Spleen (tissue), 7 donors: Measurements from ENCODE around the gene SPINK2.

Source experiments
- POLR2A ChIP-seq, 3 donors: fragments of 450-650 bp; IDR thresholded peaks; one replicate each; pipeline ENCODE4 v1.5.1; 2017; ENCODE audit warnings: antibody characterized with exemption in 3 of 3, mild to moderate bottlenecking in 1 of 3
- POLR2AphosphoS5 ChIP-seq, 3 donors: sonication (generic); formaldehyde crosslinking; IDR thresholded peaks; one replicate each; pipeline ENCODE4 v1.5.1; 2017; ENCODE audit warnings: antibody characterized with exemption in 3 of 3
- TF ChIP-seq, protein P1 (sequence below), 11 experiments: fragments of 200-600 bp in 7 of 11; fragments of 450-650 bp in 4 of 11; sonication (generic) in 4 of 11; IDR thresholded peaks in 8 of 11; conservative IDR thresholded peaks in 3 of 11; 1 replicate in 7 of 11; 2 replicates in 4 of 11; pipeline versions ENCODE4 v1.4.0 to v1.8.0; 2016 to 2021; ENCODE audit warnings: antibody characterized with exemption in 11 of 11, inconsistent platforms in 4 of 11, mild to moderate bottlenecking in 1 of 11
- donor health status: DM: no; HTN: no; CAD: no; lungs with moderate emphysema.
- donor health status: DM: no; HTN: no; CAD: no.
- donor health status: DM: no; HTN: no; CAD: no.

GRCh38 chr4:56870946-56871345 is 49.4 kb upstream of the SPINK2 start:
- TF ChIP-seq POLR2AphosphoS5 (IDR thresholded peaks at IDR 0.05) (no peak), POLR2A (IDR thresholded peaks at IDR 0.05) (no peak)
- TF ChIP-seq, protein P1, sequence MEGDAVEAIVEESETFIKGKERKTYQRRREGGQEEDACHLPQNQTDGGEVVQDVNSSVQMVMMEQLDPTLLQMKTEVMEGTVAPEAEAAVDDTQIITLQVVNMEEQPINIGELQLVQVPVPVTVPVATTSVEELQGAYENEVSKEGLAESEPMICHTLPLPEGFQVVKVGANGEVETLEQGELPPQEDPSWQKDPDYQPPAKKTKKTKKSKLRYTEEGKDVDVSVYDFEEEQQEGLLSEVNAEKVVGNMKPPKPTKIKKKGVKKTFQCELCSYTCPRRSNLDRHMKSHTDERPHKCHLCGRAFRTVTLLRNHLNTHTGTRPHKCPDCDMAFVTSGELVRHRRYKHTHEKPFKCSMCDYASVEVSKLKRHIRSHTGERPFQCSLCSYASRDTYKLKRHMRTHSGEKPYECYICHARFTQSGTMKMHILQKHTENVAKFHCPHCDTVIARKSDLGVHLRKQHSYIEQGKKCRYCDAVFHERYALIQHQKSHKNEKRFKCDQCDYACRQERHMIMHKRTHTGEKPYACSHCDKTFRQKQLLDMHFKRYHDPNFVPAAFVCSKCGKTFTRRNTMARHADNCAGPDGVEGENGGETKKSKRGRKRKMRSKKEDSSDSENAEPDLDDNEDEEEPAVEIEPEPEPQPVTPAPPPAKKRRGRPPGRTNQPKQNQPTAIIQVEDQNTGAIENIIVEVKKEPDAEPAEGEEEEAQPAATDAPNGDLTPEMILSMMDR (IDR thresholded peaks at IDR 0.05 in 8 of 11, conservative IDR thresholded peaks at IDR 0.05 in 3 of 11) = no peak
